Measurements from ENCODE around the gene POLD3.

Gene POLD3

GRCh38 chr11:74673693-74674360 is 81.4 kb downstream of the POLD3 start:
- ChIA-PET CTCF (interaction anchor here (1.1 to 8.6 kb wide), 6 partner anchors 9 to 567 kb away, joined by 3 to 70 read pairs (median 8); no protein-coding TSS in a partner anchor), POLR2A (interaction anchor here (1.4 to 1.6 kb wide), 2 partner anchors 9 to 13 kb away, joined by 4 to 6 read pairs; no protein-coding TSS in a partner anchor)
- H3K4me3 ChIP-seq (ENCODE audit: low read depth, low read length): no peak overlapping the region
- TF ChIP-seq, protein P1, sequence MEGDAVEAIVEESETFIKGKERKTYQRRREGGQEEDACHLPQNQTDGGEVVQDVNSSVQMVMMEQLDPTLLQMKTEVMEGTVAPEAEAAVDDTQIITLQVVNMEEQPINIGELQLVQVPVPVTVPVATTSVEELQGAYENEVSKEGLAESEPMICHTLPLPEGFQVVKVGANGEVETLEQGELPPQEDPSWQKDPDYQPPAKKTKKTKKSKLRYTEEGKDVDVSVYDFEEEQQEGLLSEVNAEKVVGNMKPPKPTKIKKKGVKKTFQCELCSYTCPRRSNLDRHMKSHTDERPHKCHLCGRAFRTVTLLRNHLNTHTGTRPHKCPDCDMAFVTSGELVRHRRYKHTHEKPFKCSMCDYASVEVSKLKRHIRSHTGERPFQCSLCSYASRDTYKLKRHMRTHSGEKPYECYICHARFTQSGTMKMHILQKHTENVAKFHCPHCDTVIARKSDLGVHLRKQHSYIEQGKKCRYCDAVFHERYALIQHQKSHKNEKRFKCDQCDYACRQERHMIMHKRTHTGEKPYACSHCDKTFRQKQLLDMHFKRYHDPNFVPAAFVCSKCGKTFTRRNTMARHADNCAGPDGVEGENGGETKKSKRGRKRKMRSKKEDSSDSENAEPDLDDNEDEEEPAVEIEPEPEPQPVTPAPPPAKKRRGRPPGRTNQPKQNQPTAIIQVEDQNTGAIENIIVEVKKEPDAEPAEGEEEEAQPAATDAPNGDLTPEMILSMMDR (IDR thresholded peaks at IDR 0.05; ENCODE audit: insufficient read depth, low read length, missing control alignments): no peak
- no peak for DNase-seq (ENCODE audit: low read depth, low spot score)

DNA sequence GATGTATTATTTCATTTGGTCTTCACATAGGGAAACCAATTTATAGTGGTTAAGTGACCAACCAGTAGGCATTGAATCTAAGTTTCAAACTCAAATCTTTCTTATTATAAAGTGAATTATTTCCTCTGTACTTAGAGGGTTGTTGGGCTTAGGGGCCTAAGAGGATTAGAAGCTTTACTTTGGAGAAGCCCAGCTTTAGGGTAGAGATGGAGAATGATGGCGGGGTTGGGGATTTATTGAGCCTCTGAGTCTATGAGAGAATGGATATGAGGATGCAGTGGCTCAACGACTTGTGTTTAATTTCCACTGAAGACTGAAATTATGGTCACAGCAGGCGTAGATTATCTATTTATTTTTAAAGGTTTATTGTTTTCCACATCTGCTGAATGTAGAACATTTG is 83.4 kb downstream of the POLD3 start:
- ChIA-PET POLR2A (no interaction called here), CTCF (interaction anchor here (0.7 to 8.6 kb wide), 5 partner anchors 10 to 64 kb away, joined by 3 to 70 read pairs (median 6); no protein-coding TSS in a partner anchor)
- no peak overlapping the region for H3K4me3 ChIP-seq (ENCODE audit: low read depth, low read length)
- no peak for DNase-seq (ENCODE audit: low read depth, low spot score)
- TF ChIP-seq, protein P1 (IDR thresholded peaks at IDR 0.05; ENCODE audit: insufficient read depth, low read length, missing control alignments): no peak

DNA sequence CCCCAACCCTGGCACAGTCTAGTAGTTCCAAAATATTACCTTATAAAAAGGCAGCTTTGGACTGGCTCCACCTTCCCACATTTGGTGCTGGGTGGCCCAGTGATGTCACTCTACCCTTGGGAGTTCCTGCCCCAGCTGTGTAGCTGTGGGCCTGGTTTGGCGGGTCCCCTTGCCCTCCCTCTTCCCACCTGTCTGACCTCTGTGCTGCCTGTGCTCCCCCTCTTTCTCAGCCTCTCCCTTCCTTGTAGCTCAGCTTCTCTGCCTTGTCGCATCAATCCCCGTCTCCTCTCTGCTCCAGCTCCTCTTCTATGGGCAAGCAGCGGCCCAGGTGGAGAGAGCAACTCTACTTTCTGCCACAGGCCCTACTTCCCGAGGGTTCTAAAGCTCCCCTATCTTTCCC is 84.2 kb downstream of the POLD3 start:
- CTCF ChIA-PET: interaction anchor here (0.7 to 8.6 kb wide), 4 partner anchors 9 to 63 kb away, joined by 3 to 70 read pairs (median 4); no protein-coding TSS in a partner anchor
- TF ChIP-seq, protein P1 (IDR thresholded peaks at IDR 0.05; ENCODE audit: insufficient read depth, low read length, missing control alignments): no peak
- POLR2A ChIA-PET: no interaction called here
- H3K4me3 ChIP-seq (ENCODE audit: low read depth, low read length): no peak overlapping the region
- DNase-seq (ENCODE audit: low read depth, low spot score): no peak

DNA sequence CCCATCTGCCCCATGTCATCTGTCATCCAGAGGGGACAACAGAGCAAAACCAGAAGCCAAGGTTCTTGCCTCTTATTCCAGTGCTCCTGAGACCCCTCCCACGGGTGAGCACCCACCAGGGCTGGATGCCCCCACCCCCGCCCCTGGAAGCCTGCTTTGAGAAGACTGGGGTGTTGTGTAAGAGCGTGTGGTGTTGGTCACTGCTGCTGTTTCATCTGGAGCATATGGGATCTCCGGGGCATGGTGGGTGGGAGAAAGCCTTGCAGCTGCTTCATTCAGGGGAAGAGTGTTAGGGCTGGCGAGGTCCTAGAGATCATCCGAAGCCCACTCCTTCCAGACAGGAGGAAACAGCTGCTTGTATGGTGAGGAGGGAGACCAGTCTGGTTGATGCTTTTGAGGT is 84.7 kb downstream of the POLD3 start:
- POLR2A ChIA-PET: no interaction called here
- DNase-seq (ENCODE audit: low read depth, low spot score): no peak
- H3K4me3 ChIP-seq (ENCODE audit: low read depth, low read length): no peak overlapping the region
- CTCF ChIA-PET: interaction anchor here (1.2 to 8.6 kb wide), 4 partner anchors 8 to 25 kb away, joined by 3 to 70 read pairs (median 5); no protein-coding TSS in a partner anchor
- TF ChIP-seq, protein P1 (IDR thresholded peaks at IDR 0.05; ENCODE audit: insufficient read depth, low read length, missing control alignments): no peak

DNA sequence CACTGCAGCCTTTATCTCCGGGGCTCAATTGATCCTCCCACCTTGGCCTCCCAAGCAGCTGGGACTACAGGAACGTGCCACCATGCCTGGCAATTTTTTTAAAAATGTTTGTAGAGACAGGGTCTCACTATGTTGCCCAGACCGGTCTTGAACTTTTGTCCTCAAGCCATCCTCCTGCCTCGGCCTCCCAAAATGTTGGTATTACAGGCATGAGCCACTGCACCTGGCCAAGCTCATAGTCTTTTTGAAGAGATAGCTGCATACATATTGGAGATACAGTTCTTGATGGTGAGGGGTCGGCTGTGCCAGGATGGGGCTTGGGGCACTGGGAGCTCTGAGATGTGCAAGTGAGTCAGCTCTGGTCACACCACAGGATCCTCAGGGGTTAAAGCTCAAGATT is 85.7 kb downstream of the POLD3 start:
- CTCF ChIA-PET: interaction anchor here (0.9 to 8.6 kb wide), 4 partner anchors 9 to 51 kb away, joined by 3 to 70 read pairs (median 4); no protein-coding TSS in a partner anchor
- POLR2A ChIA-PET: no interaction called here
- TF ChIP-seq, protein P1 (IDR thresholded peaks at IDR 0.05; ENCODE audit: insufficient read depth, low read length, missing control alignments): no peak

More for the DNA sequence above, 85.7 kb downstream of the POLD3 start:
- H3K4me3 ChIP-seq (ENCODE audit: low read depth, low read length): no peak overlapping the region
- no peak for DNase-seq (ENCODE audit: low read depth, low spot score)

Data from AG04449 (cell line).